DMS153 treated with DMSO at 0.1 percent for 48 hours (cell line): ENCODE data around the gene PTPRG.

Source experiments
- DNase-seq: peaks from one replicate; lab custom pipeline; 2025; ENCODE audit not compliant: unreplicated experiment; lab: John Stamatoyannopoulos, UW

PTPRG gene

DNA sequence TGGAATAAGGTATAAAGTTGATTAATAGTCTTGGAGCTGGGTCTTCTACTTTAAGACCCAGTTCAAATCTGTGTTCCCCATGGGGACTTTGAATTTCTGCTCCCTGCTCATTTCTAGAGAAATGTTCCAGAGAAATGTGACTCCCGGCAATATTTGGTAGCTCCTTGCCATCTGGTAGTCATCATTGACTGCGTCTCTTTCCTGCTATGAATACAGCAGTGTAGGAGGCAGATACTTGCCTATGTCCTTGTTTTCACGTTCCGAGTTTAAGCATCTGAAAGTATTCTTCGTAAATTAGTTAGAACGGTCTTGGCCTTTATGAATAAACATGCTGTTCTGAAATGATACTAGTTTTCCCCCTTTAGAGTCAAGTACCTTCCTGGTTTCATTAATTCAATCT, 352.9 kb downstream of the PTPRG start:
- DNase-seq, result no peak

DNA sequence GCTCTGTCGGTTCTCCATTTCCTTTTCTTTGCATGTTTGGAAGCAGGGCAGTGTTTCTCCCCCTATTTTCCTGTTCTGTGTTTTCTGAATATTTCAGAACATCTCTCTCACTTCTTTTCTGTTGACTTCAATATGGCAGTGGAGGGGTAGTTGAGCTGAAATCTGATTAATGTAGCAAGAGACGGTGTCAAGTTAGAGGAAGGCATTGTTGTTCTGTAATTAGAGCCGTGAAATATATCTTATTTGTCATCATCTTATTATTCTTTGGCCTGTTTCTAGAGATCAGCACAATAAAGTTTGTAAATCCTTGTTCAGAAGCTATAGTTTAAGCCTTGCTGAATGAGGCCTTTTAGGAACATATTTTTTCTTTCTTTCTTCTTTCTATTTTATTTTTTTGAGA, 353.9 kb downstream of the PTPRG start:
- DNase-seq, result no peak

DNA sequence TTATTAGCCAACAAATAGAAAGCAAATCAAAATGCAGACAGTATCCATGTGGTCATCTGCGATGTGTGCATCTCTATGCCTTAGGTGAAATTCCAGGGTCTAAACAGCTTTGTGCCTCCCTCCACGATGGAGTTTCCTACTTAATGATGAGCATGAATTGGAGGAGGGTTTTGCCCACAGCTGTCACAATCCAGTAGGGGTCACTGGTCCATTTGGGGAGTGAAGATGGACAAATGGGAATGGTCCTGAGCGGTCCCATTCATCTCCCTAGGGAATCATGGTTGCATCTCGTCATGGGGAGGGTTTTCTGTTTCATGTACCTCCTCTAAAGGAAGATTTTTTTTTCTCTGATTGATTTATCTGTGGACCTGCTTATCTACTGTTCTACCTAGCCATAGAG, 358.0 kb downstream of the PTPRG start:
- no peak for DNase-seq

DNA sequence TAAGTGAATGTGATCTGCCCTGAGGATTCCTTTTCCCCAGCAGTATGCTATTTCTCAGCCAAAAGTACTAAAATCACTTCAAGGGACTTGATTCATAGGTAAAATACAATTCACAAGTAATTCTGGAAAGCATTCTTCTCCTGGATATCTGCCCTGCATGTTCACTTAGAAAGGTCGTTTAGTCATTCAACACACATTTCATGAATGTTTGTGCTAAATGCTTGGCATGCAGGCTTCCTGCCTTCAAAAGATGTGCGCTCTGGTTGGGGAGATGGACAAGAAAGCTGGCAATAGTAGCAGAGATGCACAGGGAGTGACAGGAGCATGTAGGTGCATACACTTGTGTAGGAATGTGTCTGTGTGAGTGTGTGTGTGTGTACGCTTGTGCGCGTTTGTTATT, 360.7 kb downstream of the PTPRG start:
- DNase-seq, result no peak

DNA sequence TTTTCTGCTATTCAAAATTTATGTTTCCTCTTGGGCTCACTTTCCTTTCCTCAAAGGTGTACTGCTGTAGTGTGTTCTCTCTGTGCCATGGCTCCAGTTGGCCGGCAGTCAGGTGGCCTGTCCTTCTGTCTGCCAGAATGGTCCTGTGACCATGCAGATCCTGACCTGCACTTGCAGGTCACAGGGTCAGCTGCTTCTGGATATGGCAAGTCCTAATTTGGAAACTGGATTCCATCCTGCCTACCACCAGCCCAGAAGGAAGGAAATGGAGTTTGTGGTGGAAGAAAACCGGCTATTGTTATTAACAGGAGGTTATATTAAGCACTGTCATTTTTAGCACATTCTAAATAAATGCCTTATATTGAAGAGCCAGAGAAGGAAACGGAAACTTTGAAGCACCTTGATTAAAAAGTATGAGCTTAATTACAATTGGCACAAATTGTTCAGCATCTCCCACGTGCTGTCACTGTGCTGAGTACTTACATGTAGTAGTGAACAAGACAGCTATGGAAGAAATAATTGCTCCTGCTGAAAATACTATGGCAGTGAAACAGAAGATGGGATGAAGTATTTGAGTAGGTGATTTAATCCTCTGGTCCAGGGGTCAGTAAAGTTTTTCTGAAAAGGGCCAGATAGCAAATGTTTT, 362.8 kb downstream of the PTPRG start:
- DNase-seq, result no peak

DNA sequence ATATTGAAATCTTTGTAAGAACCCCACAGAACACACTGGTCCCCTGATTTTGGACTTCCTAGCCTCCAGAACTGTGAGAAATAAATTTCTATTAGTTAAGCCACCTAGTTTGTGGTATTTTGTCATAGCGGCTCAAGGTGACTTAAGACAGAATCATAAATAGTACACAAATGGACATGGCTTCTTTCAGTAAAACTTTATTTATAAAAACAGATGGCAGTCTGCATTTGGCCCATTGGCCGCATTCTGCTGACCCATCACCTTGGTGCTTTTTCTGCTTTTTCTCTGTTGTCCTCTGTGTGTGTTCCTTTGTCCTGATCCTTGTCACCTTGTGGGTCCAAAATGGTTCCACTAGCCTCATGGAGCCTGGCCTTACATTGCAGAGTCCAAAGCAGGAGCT, 363.6 kb downstream of the PTPRG start:
- no peak for DNase-seq

DNA sequence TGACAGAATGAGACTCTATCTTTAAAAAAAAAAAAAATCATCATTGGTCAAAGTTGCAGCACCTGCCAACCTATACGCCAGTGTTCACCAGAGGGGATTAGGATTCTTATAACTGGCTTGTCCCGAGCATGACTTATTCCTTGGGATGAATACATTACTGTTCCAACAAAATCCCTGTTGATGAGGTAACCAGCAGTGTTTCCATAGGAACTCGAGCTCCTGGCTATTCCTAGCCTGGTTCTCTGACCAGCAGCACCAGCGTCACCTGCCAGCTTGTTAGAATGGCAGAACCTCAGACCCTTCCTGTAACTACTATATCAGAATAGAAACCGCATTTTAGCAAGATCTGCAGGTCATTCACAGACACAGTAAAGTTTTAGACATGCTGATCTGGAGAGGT, 364.4 kb downstream of the PTPRG start:
- DNase-seq, result no peak

DNA sequence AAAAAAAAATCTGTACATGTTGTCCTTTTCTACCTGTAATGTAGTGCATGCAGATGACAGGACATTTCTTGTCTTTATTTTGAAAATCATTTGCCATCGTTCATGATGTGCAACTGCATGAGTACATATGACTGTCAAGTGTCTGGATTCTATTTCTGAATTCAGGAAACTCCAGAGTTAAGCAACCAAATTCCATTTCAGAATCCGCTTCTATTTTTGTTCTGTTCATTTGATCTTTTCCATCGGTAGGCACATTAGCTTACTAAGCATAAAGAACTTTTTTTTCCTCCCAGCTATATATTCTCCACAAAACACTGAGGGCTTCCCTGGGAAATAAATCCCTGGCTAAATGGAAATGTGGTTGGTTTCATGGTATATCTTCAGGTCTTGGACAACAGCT, 365.6 kb downstream of the PTPRG start:
- no peak for DNase-seq

DNA sequence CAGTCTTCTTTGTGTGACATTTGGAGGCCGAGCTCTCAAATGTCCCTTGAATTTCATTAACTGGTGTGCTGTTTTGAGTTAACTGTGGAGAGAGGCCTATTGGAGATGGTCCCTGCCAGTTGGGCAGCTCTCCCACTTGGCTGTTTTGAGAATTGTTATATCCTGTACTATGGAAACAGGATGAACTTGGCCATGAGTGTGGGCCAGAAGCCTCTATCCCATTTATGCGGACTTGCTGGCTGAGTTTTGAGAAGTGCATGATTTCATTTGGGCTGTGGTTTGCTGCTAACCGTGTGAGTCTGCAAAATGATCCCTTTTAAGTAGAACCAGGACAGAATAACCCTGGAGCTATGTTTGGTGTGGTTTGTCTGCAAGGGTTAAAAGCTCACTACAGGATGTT, 366.0 kb downstream of the PTPRG start:
- no peak for DNase-seq

DNA sequence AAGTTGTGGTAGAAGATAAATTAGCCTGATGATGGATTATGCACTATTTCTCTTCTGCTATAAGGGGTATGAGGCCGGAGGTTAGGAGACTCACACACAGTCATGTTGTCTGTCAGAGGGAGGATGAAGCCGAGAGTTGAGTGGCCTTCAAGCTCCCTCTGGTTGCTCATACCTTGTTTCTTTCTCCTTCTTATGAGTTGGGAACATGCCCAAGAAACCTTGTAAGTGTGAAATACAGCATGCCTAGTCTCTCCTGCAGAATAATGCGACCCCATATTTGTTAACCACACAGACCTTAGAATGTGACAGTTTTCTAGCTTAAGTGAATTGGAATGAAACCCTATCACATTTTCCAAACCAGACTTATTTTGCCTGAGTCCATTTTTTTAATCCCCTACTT, 366.7 kb downstream of the PTPRG start:
- no peak for DNase-seq

DNA sequence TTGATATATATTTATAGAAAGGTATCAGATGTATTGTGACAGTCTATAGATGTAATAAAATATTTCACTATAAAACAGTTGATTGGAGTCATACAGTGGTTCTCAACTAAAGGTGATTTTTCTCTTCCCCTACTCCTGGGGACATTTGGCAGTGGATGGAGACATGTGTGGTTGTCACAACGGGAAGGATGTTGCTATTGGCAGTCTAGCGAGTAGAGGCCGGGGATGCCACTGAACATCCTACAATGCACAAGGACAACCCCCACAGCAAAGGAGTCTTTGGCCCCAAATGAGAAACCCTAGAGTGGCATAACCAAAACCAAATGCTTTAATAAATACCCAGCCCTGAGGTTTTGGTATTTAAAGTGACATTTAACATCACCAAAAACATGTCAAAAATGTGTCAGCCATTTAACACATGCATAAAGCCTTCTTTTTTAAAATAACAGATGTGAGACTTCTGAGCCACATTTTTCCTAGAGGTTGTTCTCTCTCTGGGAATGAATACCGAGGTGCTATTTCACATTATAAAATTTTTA, 367.5 kb downstream of the PTPRG start:
- DNase-seq, result no peak

DNA sequence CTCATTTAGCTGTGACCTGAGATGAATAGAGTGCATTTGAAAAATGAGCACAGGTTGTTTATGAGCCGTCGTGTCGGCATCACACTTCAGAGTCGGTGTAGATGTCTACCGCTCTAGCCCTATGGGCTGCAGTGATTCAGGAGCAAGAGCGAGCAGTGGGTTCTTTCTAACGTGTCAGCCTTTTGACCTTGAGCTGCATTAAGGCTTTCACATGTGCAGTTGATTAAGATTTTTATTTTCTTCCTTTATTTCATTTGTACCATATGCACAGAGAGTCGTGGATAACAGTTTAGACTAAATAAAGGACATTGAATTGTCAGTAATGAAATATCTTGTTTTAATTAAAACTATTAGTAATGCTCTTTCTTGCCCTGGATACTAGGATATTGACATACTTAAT, 368.2 kb downstream of the PTPRG start:
- no peak for DNase-seq

DNA sequence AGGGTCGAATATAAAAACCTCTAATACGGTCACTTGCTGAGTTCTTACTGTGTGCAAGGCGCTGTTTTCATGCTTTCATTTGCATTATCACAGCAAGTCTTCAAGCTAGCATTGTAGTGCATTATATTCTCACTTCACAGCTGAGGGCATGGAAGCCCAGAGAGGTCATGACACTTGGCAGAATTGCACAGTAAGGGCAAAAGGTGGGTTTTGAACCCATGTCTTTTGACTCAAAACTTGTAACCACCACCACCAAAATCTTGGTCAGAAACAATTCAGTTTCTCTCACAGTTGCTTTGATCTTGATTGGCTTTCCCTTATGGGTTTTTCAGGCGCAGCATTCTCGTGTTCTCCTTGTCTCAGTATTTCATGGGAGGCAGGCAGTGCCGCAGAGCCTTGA, 371.1 kb downstream of the PTPRG start:
- no peak for DNase-seq

DNA sequence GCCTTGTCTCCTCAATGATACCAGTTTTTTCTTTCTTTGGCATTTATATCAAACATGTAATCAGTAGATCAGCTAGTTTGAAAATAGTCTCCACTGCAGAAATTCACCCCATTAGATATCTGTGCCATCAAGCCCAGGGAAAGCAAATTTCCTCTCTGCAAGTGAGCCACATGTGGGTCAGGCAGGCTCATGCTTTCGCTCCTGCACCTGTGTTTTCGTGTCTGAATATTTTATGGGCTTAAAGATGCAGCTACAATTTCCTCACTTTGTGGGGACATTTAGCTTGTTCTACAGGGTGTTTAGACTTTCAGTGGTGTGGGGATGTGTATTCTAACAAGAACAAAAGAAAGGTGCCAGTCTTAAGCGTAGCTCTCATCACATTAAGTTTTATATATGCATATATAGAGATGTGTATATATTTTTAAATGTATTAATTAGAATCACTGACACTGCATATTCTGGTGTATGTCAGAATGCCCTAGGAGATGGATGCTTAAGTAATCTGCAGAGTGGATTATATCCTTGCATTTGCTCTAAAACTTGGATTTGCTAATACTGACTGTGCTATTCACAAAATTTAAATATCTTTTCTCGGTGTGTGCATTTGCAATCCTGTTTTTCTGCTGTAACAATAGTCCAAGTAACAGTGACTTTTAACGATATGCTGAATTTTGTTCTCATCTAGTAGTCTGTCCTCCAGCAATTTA, 372.6 kb downstream of the PTPRG start:
- no peak for DNase-seq

DNA sequence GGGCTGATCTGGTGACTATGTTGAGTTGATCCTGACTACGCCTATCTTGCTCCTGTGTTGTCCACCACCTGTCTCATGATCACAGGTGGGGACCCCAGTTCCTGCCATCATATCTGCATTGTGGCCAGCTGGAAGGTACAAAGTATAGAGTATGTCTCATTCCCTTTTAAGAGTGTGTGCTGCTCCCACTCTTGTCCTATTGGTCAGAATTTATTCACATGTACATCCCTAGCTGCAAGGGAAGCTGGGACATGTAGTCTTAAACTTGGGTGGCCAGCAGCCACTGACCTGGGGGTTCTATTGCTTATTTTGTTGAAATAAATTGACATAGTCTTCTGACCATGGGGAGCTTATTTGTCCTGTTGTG, 373.1 kb downstream of the PTPRG start:
- DNase-seq, result no peak

DNA sequence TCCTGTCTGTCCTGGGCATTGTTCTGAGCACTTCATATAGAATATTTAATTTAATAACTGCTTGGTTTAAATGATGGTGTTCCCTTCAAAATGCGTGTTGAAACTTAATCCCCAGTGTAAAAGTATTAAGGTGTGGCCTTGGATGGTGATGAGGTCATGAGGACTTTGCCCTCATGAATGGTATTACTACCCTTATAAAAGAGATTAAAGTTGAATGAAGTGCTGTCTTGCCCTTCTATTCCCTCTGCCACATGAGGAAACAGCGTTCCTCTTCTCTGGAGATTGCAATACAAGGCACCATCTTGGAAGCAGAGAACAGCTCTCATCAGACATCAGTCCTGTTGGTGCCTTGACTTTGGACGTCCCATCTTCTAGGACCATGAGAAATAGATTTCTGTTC, 374.4 kb downstream of the PTPRG start:
- no peak for DNase-seq

DNA sequence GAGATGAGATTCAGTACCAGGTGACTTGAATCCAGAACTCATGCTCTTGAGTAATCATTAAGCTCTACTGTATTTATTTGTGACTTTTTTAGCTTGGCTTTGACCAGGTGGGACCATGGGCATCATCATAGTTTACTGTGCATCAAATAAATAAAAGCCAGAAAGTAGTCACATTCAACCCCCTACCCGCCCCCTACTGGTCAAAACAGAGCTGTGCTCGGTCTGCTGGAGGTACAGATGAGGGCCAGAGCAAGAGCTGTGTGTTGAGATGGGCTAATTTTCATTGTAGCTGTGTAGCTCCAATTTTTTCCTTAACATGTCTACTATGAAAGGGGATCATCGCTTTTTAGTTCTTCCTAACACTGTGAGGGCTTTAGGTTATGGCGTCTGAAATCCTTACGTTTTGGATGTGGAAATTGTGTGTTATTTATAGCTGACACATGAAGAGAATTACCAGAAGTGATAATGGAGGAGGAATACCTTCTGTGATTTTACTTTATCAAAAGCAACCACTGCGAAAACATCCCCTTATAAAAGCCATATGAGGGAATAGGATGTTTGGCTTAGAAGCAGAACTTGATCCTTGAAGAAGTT, 375.1 kb downstream of the PTPRG start:
- no peak for DNase-seq

DNA sequence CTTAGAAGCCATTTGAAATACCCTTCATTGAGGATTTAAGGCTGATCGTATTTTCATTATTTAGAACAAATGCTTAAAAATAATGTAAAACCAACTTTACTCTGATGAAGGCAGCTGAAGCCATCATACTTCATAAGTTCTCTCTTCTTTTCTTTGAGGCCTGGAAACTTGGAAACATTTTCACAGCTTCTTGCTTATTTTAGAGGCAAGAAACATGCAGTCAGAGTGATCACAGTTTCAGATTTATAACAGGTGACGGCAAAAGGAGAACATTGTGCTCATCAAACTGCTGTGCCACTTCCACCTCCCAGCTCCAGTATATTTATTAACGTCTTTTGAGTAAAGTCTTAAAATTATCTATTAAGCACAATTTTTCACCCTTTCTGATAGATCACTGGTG, 376.1 kb downstream of the PTPRG start:
- no peak for DNase-seq

DNA sequence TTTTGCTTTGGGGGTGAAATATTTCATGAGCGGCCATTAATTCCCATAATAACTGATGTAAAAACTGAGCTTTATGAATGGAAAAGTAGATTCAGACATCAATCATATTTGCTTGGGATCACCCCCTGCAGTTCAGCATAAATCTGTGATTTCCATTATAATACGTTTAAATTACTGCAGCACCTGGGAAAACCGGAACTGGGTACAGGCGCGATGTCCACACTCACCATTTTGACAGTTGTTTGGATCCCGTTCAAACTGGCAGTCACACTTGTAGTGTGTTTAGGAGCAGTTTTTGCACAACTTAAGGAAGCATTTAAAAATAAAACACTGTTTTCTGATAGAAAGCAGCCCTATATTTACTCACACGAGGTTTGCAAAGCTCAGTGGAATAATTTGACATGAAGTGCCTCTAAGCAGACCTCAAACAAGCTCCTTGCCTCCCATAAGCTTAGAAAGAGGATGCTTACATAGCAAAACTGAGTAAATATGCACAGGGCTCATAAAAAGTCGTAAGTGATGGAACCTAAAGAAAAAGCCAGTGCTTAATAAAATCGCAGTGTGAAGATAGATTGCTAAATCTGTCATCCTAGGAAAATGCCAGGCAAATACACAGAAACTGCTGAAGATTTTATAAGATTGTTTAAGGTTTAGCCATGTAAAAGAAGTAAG, 377.6 kb downstream of the PTPRG start:
- DNase-seq, result peak; percentile 28

DNA sequence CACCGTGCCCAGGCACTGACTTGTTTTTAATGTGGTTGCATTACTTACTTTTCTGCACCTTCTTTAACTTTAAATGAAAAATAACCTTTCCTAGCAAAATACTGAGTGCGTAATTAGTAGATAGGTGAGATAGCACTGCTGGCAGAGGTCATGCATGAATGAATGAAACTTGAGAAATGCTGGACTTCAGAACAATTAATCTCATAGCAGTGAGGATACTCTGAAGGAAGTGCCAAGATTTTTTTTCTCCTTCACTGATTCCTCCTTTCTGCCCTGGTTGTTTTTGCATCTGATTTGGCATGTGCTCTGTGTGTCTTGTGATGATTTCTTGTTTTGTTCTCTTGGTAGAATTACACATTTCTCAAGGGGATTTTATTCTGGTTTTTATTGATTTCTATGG, 378.9 kb downstream of the PTPRG start:
- no peak for DNase-seq

DNA sequence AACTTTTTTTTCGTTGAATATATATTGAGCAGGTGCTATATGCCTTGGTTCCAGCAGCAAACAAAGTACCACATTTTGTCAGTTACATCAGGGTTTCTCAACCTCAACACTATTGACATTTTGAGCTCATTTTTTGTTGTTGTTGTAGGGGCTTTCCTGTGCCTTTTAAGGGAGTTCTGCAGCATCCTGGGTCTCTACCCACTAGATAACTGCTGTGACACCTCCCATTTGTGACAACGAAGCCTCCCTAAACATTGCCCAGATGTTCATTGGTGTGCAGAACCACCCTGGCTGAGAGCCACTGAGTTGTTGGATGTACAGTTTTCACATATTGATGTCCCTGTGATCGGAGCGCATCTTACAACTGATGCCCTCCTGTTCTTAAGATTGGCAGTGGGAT, 382.6 kb downstream of the PTPRG start:
- no peak for DNase-seq

DNA sequence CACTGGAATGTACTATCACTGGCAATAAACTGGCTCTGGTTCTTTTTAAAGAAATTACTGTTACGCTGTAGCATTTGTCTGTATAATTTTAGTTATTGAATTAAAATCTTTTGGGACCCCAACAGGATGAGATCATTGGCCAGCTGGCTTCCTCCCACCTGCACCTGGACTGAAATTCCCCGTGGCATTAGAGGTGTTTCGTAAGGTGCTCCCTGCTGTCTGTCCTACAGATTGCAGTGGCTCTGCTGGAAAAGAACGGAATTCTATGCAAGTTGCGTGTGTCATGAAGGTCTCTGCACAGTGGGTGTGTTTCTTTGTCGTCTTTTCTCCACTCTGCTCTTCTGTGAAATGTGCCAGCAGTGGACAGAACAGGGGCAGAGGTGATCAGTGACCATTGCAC, 383.4 kb downstream of the PTPRG start:
- DNase-seq, result no peak
